ENCODE measurements around the gene ASB6.

The ASB6 gene

GRCh38 chr9:129682381-129682780 is 40.4 kb upstream of the ASB6 start:
- no peaks in the 10 kb centered on the region for H3K9me3 ChIP-seq (ENCODE audit: control extremely low read depth in 1 of 5, control insufficient read depth in 4 of 5, insufficient read depth in 2 of 5, low read depth in 1 of 5, low read length in 4 of 5)
- DNase-seq = no peak
- H3K27ac ChIP-seq (ENCODE audit: insufficient read depth in 1 of 2, low read depth in 1 of 2, low read length in 2 of 2, poor library complexity in 1 of 2, severe bottlenecking in 2 of 2) = no peak overlapping the region
- ChIA-PET POLR2A (no interaction called here), CTCF (interaction anchor here (0.6 kb wide), 1 partner anchor 747 kb away, joined by 3 read pairs; no protein-coding TSS in a partner anchor)
- H3K27me3 ChIP-seq (replicated peaks in 2 of 5; ENCODE audit: control insufficient read depth in 4 of 5, insufficient read depth in 5 of 5, low read length in 4 of 5) = peaks cover 0 to 15% (median 10%) of the 10 kb centered on the region in 5 experiments
- H3K4me1 ChIP-seq (ENCODE audit: control extremely low read depth in 1 of 4, control insufficient read depth in 4 of 4, insufficient read depth in 4 of 4, low read length in 3 of 4) = no peaks in the 10 kb centered on the region
- 100% methylated on average over 5 of the region's 7 CpGs for WGBS (ENCODE audit: insufficient coverage)
- no peak overlapping the region for H3K4me3 ChIP-seq (ENCODE audit: control insufficient read depth in 1 of 7, extremely low read depth in 1 of 7, insufficient read depth in 4 of 7, low read depth in 2 of 7, low read length in 6 of 7)
- H3K36me3 ChIP-seq (ENCODE audit: control insufficient read depth in 4 of 4, insufficient read depth in 4 of 4, low read length in 3 of 4) = no peaks in the 10 kb centered on the region

DNA sequence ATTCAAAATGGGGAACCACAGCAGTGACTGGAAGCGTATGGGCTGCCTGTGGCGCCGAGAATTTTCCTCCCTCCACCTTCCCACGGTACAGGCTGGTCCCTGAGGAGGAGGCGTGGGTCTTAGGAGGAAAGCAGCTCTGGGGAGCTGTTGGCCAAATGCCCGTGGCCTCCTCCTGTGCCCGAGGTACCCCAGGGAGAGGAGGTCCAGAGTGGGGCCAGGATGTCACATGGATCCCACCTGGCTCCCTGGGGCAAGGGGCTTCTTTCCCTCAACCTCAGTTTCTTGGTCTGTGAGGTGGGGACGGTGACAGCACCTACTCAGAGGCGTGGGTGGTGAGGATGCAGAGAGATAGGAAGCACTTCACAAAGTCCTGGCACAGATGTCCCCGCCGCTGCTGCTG is 40.0 kb upstream of the ASB6 start:
- no peak for DNase-seq
- 77% methylated on average over 7 of the region's 11 CpGs for WGBS (ENCODE audit: insufficient coverage)
- Histone ChIP-seq H3K4me3 (ENCODE audit: control insufficient read depth in 1 of 7, extremely low read depth in 1 of 7, insufficient read depth in 4 of 7, low read depth in 2 of 7, low read length in 6 of 7) (no peak overlapping the region), H3K27me3 (replicated peaks in 2 of 5; ENCODE audit: control insufficient read depth in 4 of 5, insufficient read depth in 5 of 5, low read length in 4 of 5) (peaks cover 0 to 19% (median 11%) of the 10 kb centered on the region in 5 experiments), H3K36me3 (ENCODE audit: control insufficient read depth in 4 of 4, insufficient read depth in 4 of 4, low read length in 3 of 4) (no peaks in the 10 kb centered on the region), H3K9me3 (ENCODE audit: control extremely low read depth in 1 of 5, control insufficient read depth in 4 of 5, insufficient read depth in 2 of 5, low read depth in 1 of 5, low read length in 4 of 5) (no peaks in the 10 kb centered on the region), H3K27ac (ENCODE audit: insufficient read depth in 1 of 2, low read depth in 1 of 2, low read length in 2 of 2, poor library complexity in 1 of 2, severe bottlenecking in 2 of 2) (no peak overlapping the region), H3K4me1 (ENCODE audit: control extremely low read depth in 1 of 4, control insufficient read depth in 4 of 4, insufficient read depth in 4 of 4, low read length in 3 of 4) (no peaks in the 10 kb centered on the region)
- CTCF ChIA-PET = no interaction called here
- POLR2A ChIA-PET = no interaction called here

GRCh38 chr9:129679537-129679936 is 37.6 kb upstream of the ASB6 start:
- POLR2A ChIA-PET = interaction anchor here (0.6 kb wide), 1 partner anchor 14 kb away, joined by 3 read pairs; the partner anchor contains the start of gene PRRX2

DNA sequence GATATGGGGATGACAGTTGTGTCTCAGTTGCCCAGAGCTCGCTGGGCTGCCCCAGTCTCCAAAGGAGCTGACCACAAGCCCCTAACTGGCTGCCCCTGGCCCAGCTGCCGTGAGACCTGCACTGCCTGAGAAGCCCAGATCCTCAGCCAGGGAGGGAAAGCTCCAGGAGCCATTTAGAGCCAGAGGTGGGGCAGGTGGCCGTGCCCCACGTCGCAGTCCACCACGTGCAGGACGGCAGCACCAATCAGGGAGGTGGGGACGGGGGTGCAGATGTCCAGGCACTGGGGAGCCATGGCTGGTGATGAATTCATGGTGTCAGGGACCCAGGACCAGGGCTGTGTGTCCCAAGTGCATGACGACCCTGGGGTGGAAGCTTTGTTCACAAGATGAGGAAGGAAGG is 36.9 kb upstream of the ASB6 start:
- Histone ChIP-seq H3K27ac (ENCODE audit: insufficient read depth in 1 of 2, low read depth in 1 of 2, low read length in 2 of 2, poor library complexity in 1 of 2, severe bottlenecking in 2 of 2) (no peak overlapping the region), H3K4me1 (ENCODE audit: control extremely low read depth in 1 of 4, control insufficient read depth in 4 of 4, insufficient read depth in 4 of 4, low read length in 3 of 4) (no peaks in the 10 kb centered on the region), H3K4me3 (ENCODE audit: control insufficient read depth in 1 of 7, extremely low read depth in 1 of 7, insufficient read depth in 4 of 7, low read depth in 2 of 7, low read length in 6 of 7) (no peak overlapping the region), H3K36me3 (ENCODE audit: control insufficient read depth in 4 of 4, insufficient read depth in 4 of 4, low read length in 3 of 4) (no peaks in the 10 kb centered on the region), H3K27me3 (replicated peaks in 2 of 5; ENCODE audit: control insufficient read depth in 4 of 5, insufficient read depth in 5 of 5, low read length in 4 of 5) (peaks cover 0 to 33% (median 16%) of the 10 kb centered on the region in 5 experiments), H3K9me3 (ENCODE audit: control extremely low read depth in 1 of 5, control insufficient read depth in 4 of 5, insufficient read depth in 2 of 5, low read depth in 1 of 5, low read length in 4 of 5) (no peaks in the 10 kb centered on the region)
- WGBS (ENCODE audit: insufficient coverage) = 83% methylated on average over 8 of the region's 9 CpGs
- no peak for DNase-seq
- CTCF ChIA-PET = no interaction called here
- POLR2A ChIA-PET = interaction anchor here (0.6 kb wide), 1 partner anchor 13 kb away, joined by 3 read pairs; the partner anchor contains the start of gene PRRX2

More at GRCh38 chr9:129679537-129679936, 37.6 kb upstream of the ASB6 start:
- H3K27me3 ChIP-seq (replicated peaks in 2 of 5; ENCODE audit: control insufficient read depth in 4 of 5, insufficient read depth in 5 of 5, low read length in 4 of 5) = peaks cover 0 to 33% (median 18%) of the 10 kb centered on the region in 5 experiments
- H3K36me3 ChIP-seq (ENCODE audit: control insufficient read depth in 4 of 4, insufficient read depth in 4 of 4, low read length in 3 of 4) = no peaks in the 10 kb centered on the region
- H3K4me3 ChIP-seq (ENCODE audit: control insufficient read depth in 1 of 7, extremely low read depth in 1 of 7, insufficient read depth in 4 of 7, low read depth in 2 of 7, low read length in 6 of 7) = no peak overlapping the region
- H3K4me1 ChIP-seq (ENCODE audit: control extremely low read depth in 1 of 4, control insufficient read depth in 4 of 4, insufficient read depth in 4 of 4, low read length in 3 of 4) = no peaks in the 10 kb centered on the region
- 87% methylated on average over 9 of the region's 9 CpGs for WGBS (ENCODE audit: insufficient coverage)
- H3K9me3 ChIP-seq (ENCODE audit: control extremely low read depth in 1 of 5, control insufficient read depth in 4 of 5, insufficient read depth in 2 of 5, low read depth in 1 of 5, low read length in 4 of 5) = no peaks in the 10 kb centered on the region
- CTCF ChIA-PET = no interaction called here
- no peak for DNase-seq
- no peak overlapping the region for H3K27ac ChIP-seq (ENCODE audit: insufficient read depth in 1 of 2, low read depth in 1 of 2, low read length in 2 of 2, poor library complexity in 1 of 2, severe bottlenecking in 2 of 2)

- Histone ChIP-seq H3K27ac (ENCODE audit: insufficient read depth in 1 of 2, low read depth in 1 of 2, low read length in 2 of 2, poor library complexity in 1 of 2, severe bottlenecking in 2 of 2) (no peak overlapping the region), H3K4me1 (ENCODE audit: control extremely low read depth in 1 of 4, control insufficient read depth in 4 of 4, insufficient read depth in 4 of 4, low read length in 3 of 4) (no peaks in the 10 kb centered on the region), H3K4me3 (ENCODE audit: control insufficient read depth in 1 of 7, extremely low read depth in 1 of 7, insufficient read depth in 4 of 7, low read depth in 2 of 7, low read length in 6 of 7) (no peak overlapping the region), H3K27me3 (replicated peaks in 2 of 5; ENCODE audit: control insufficient read depth in 4 of 5, insufficient read depth in 5 of 5, low read length in 4 of 5) (peaks cover 0 to 38% (median 19%) of the 10 kb centered on the region in 5 experiments), H3K36me3 (ENCODE audit: control insufficient read depth in 4 of 4, insufficient read depth in 4 of 4, low read length in 3 of 4) (no peaks in the 10 kb centered on the region), H3K9me3 (ENCODE audit: control extremely low read depth in 1 of 5, control insufficient read depth in 4 of 5, insufficient read depth in 2 of 5, low read depth in 1 of 5, low read length in 4 of 5) (no peaks in the 10 kb centered on the region)
- WGBS (ENCODE audit: insufficient coverage) = 70% methylated on average over 4 of the region's 9 CpGs
- ChIA-PET POLR2A (interaction anchor here (0.5 kb wide), 1 partner anchor 33 kb away, joined by 3 read pairs; no protein-coding TSS in a partner anchor), CTCF (interaction anchor here (1.1 kb wide), 1 partner anchor 21 kb away, joined by 3 read pairs; no protein-coding TSS in a partner anchor)
- no peak for DNase-seq
Measured at GRCh38 chr9:129677456-129677855, 35.5 kb upstream of the ASB6 start.

GRCh38 chr9:129676975-129677374 is 35.0 kb upstream of the ASB6 start:
- WGBS (ENCODE audit: insufficient coverage) = 93% methylated on average over 11 of the region's 12 CpGs
- ChIA-PET POLR2A (no interaction called here), CTCF (interaction anchor here (1.1 kb wide), 1 partner anchor 20 kb away, joined by 3 read pairs; no protein-coding TSS in a partner anchor)
- no peak overlapping the region for H3K4me3 ChIP-seq (ENCODE audit: control insufficient read depth in 1 of 7, extremely low read depth in 1 of 7, insufficient read depth in 4 of 7, low read depth in 2 of 7, low read length in 6 of 7)
- no peaks in the 10 kb centered on the region for H3K36me3 ChIP-seq (ENCODE audit: control insufficient read depth in 4 of 4, insufficient read depth in 4 of 4, low read length in 3 of 4)
- H3K4me1 ChIP-seq (ENCODE audit: control extremely low read depth in 1 of 4, control insufficient read depth in 4 of 4, insufficient read depth in 4 of 4, low read length in 3 of 4) = no peaks in the 10 kb centered on the region
- peaks cover 0 to 38% (median 18%) of the 10 kb centered on the region in 5 experiments for H3K27me3 ChIP-seq (replicated peaks in 2 of 5; ENCODE audit: control insufficient read depth in 4 of 5, insufficient read depth in 5 of 5, low read length in 4 of 5)
- no peak overlapping the region for H3K27ac ChIP-seq (ENCODE audit: insufficient read depth in 1 of 2, low read depth in 1 of 2, low read length in 2 of 2, poor library complexity in 1 of 2, severe bottlenecking in 2 of 2)
- no peaks in the 10 kb centered on the region for H3K9me3 ChIP-seq (ENCODE audit: control extremely low read depth in 1 of 5, control insufficient read depth in 4 of 5, insufficient read depth in 2 of 5, low read depth in 1 of 5, low read length in 4 of 5)
- no peak for DNase-seq

DNA sequence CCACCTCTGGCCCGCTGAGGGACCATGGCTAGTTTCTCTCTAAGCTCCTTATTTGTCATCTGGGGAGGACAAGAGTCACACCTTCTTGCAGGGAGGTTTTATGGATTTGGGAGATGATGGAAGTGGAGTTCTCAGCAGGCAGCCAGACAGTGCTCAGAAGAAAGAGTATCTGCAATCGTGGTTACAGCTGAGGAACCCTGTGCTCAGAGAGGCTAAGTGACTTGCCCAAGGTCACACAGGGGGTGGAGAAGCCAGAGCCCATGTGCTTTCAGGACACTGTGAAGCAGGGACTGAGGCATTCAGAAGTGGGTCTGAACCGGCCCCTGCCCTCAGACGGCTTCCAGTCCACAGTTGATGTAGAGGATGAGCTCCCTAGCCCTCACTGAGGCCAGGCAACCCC is 34.3 kb upstream of the ASB6 start:
- CTCF ChIA-PET = no interaction called here
- no peak for DNase-seq
- WGBS (ENCODE audit: insufficient coverage) = 92% methylated on average over 2 of the region's 4 CpGs
- Histone ChIP-seq H3K36me3 (ENCODE audit: control insufficient read depth in 4 of 4, insufficient read depth in 4 of 4, low read length in 3 of 4) (no peaks in the 10 kb centered on the region), H3K4me3 (ENCODE audit: control insufficient read depth in 1 of 7, extremely low read depth in 1 of 7, insufficient read depth in 4 of 7, low read depth in 2 of 7, low read length in 6 of 7) (no peak overlapping the region), H3K27me3 (replicated peaks in 2 of 5; ENCODE audit: control insufficient read depth in 4 of 5, insufficient read depth in 5 of 5, low read length in 4 of 5) (peaks cover 0 to 31% (median 18%) of the 10 kb centered on the region in 5 experiments), H3K4me1 (ENCODE audit: control extremely low read depth in 1 of 4, control insufficient read depth in 4 of 4, insufficient read depth in 4 of 4, low read length in 3 of 4) (peaks cover 0 to 4% (median 0%) of the 10 kb centered on the region in 4 experiments), H3K9me3 (ENCODE audit: control extremely low read depth in 1 of 5, control insufficient read depth in 4 of 5, insufficient read depth in 2 of 5, low read depth in 1 of 5, low read length in 4 of 5) (no peaks in the 10 kb centered on the region), H3K27ac (ENCODE audit: insufficient read depth in 1 of 2, low read depth in 1 of 2, low read length in 2 of 2, poor library complexity in 1 of 2, severe bottlenecking in 2 of 2) (no peak overlapping the region)
- POLR2A ChIA-PET = no interaction called here

Data from common myeloid progenitor, CD34-positive (primary cell).